MCF 10A (cell line): Measurements from ENCODE around the gene SNX27. TPM values are rescaled to one million over a fixed set of nuclear protein-coding genes. Genes with fewer than 3 reads are reported as not detected.

Source experiments
- Bru-seq: library from RNA; stranded (reverse); fragments of 400-500 nt; gene quantifications from one replicate; lab custom pipeline; 2021; lab: Mats Ljungman, UMichigan
- BruChase-seq, 2 experiments: library from RNA; stranded (reverse); fragments of 400-500 nt; gene quantifications; one replicate each; lab custom pipeline; 2021; lab: Mats Ljungman, UMichigan
- BruUV-seq: library from RNA; stranded (reverse); fragments of 400-500 nt; replicated peaks from 2 replicates; lab custom pipeline; 2021; lab: Mats Ljungman, UMichigan
- CTCF ChIA-PET: fragments of 300-600 bp; sonication (Branson Sonifier 250); formaldehyde crosslinking; extraction: SDS; loops from one replicate; lab custom pipeline; 2021; ENCODE audit warnings: antibody characterized with exemption, inconsistent platforms; lab: Yijun Ruan, JAX
- POLR2A ChIA-PET: fragments of 300-600, 350-650 bp; sonication (Branson Sonifier 250); formaldehyde crosslinking; extraction: SDS; loops from one replicate; lab custom pipeline; 2020; ENCODE audit warnings: antibody characterized with exemption, inconsistent platforms; lab: Yijun Ruan, JAX
- DNase-seq: peaks from one replicate; pipeline ENCODE4 v3.0.0-alpha.2; 2018; ENCODE audit not compliant: unreplicated experiment
- H3K27ac Mint-ChIP-seq: one replicate; pipeline ENCODE4 v1.8.0; 2022; ENCODE audit warnings: mild to moderate bottlenecking, low read depth, mixed read lengths; ENCODE audit not compliant: unreplicated experiment
- H3K27me3 Mint-ChIP-seq: one replicate; pipeline ENCODE4 v1.8.0; 2022; ENCODE audit warnings: mixed read lengths; ENCODE audit not compliant: insufficient read depth, unreplicated experiment
- H3K36me3 Mint-ChIP-seq: one replicate; pipeline ENCODE4 v1.8.0; 2022; ENCODE audit warnings: mild to moderate bottlenecking, moderate library complexity, mixed read lengths; ENCODE audit not compliant: insufficient read depth, unreplicated experiment
- H3K4me1 Mint-ChIP-seq: one replicate; pipeline ENCODE4 v1.8.0; 2022; ENCODE audit warnings: mixed read lengths; ENCODE audit not compliant: insufficient read depth, unreplicated experiment
- H3K4me3 Mint-ChIP-seq: one replicate; pipeline ENCODE4 v1.8.0; 2022; ENCODE audit warnings: mild to moderate bottlenecking, moderate library complexity, mixed read lengths; ENCODE audit not compliant: unreplicated experiment
- H3K9me3 Mint-ChIP-seq: one replicate; pipeline ENCODE4 v1.8.0; 2022; ENCODE audit warnings: mixed read lengths; ENCODE audit not compliant: unreplicated experiment
- CTCF ChIP-seq: fragments of 200-600 bp; IDR thresholded peaks from one replicate; pipeline ENCODE4 v1.8.0; 2022; ENCODE audit warnings: antibody characterized with exemption, mild to moderate bottlenecking; ENCODE audit not compliant: unreplicated experiment
- intact Hi-C: fragments of 100-400 bp; cut with micrococcal nuclease; formaldehyde crosslinking; loops from 2 replicates; pipeline ENCODE4 v1.14.1; 2022
- long read RNA-seq: library from polyadenylated mRNA; stranded (forward); transcript quantifications from one replicate; pipeline ENCODE4 v2.0.0, GENCODE V29; 2022
- total RNA-seq: library from RNA; stranded (reverse); gene quantifications from 2 replicates; pipeline ENCODE4 v1.2.3, GENCODE V29; 2022

Gene SNX27
- total RNA-seq (36.9 and 43.1 TPM in 2 replicates), Bru-seq, nascent RNA (percentile 76 among the genes with signal in this experiment), BruChase-seq, experiment 1, labeled RNA remaining after a 6-hour chase (percentile 89 among the genes with signal in this experiment), BruChase-seq, experiment 2, labeled RNA remaining after a 2-hour chase (percentile 85 among the genes with signal in this experiment)
- long read RNA-seq, full-length matches to known transcripts = 9 of 22 reads
- long read RNA-seq, partial matches to known transcripts = 0 of 22 reads
- long read RNA-seq, other reads (novel, unspliced or antisense) = 13 of 22 reads

DNA sequence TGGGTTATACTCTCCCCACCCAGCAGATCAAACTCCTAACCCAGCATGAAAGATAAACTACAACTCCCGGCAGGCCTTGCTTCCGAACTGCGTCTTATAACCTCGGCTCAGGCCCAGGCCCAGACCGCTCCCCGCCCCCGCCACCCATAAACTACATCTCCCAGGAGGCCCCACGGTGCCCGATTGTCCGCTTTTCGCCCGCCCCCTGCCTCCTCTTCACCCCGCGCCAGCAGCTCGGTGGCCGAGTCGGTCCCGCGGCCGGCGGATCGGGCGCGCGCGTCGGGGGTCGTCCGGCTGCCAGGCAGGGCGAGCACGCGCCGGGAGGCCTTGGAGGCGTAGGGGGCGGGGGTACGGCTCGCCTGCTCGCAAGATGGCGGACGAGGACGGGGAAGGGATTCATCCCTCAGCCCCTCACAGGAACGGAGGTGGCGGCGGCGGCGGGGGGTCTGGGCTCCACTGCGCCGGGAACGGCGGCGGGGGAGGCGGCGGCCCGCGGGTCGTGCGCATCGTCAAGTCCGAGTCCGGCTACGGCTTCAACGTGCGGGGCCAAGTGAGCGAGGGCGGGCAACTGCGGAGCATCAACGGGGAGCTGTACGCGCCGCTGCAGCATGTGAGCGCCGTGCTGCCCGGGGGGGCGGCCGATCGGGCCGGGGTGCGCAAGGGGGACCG, at the start of gene SNX27:
Gene SNX27 (plus strand): TSS at position 219 of the 669 bp plus-strand sequence. CDS start 152 bp downstream, at position 371.
- no TSS peak for BruUV-seq
- TF ChIP-seq CTCF = no peak
- Mint-ChIP-seq H3K36me3 (no peaks in the 10 kb centered on the region), H3K27me3 (no peaks in the 10 kb centered on the region), H3K4me1 (peaks cover 60% of the 10 kb centered on the region), H3K9me3 (no peaks in the 10 kb centered on the region), H3K4me3 (peak within 1 kb of the TSS; percentile 89), H3K27ac (peak within 1 kb of the TSS; percentile 88)
- peak; percentile 96 for DNase-seq
- ChIA-PET POLR2A (interaction anchor here (0.6 to 3.2 kb wide), 31 partner anchors 9 to 547 kb away, joined by 3 to 37 read pairs (median 4); partner anchors contain the start of genes CGN, MRPL9, TDRKH and TUFT1), CTCF (interaction anchor here (0.7 to 10.7 kb wide), 7 partner anchors 17 to 643 kb away, joined by 3 to 107 read pairs (median 4); no protein-coding TSS in a partner anchor)
- intact Hi-C loops = no loop called here

DNA sequence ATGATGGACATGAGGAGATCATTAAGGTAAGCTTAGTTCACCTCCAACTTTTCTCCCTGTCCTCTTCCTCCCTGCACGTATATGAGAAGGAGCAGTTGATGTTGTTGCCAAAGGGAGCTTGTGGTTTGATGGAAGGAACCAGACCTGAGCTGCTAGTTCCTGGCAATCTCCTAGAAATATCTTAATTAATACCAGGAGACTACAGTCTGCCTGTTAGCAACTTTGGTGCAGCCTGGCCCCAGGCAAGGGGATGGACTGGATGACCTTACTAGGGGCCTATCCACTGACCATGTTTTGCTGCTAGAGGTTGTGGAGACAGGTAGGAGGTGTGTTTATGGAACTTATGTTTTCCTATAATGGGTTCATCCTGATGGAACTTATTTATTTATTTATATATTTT, 49.2 kb upstream of the SNX27 start:
- Mint-ChIP-seq H3K27ac (peak overlapping the region; percentile 32), H3K4me3 (no peak overlapping the region), H3K4me1 (peaks cover 6% of the 10 kb centered on the region), H3K27me3 (no peaks in the 10 kb centered on the region), H3K36me3 (peaks cover 94% of the 10 kb centered on the region), H3K9me3 (no peaks in the 10 kb centered on the region)
- DNase-seq = no peak
- no TSS peak for BruUV-seq
- ChIA-PET CTCF (interaction anchor here (0.6 to 1.3 kb wide), 3 partner anchors 16 to 31 kb away, joined by 3 read pairs; no protein-coding TSS in a partner anchor), POLR2A (interaction anchor here (0.7 kb wide), 1 partner anchor 10 kb away, joined by 3 read pairs; no protein-coding TSS in a partner anchor)
- no peak for TF ChIP-seq CTCF
- intact Hi-C loops = no loop called here

GRCh38 chr1:151563376-151563775, 48.5 kb upstream of the SNX27 start:
- H3K36me3 Mint-ChIP-seq = peaks cover 94% of the 10 kb centered on the region
- CTCF ChIA-PET = interaction anchor here (0.6 to 1.3 kb wide), 4 partner anchors 9 to 30 kb away, joined by 3 read pairs; no protein-coding TSS in a partner anchor
- no peak overlapping the region for H3K4me3 Mint-ChIP-seq
- no peak for TF ChIP-seq CTCF
- BruUV-seq = no TSS peak
- H3K4me1 Mint-ChIP-seq = peaks cover 11% of the 10 kb centered on the region
- H3K9me3 Mint-ChIP-seq = no peaks in the 10 kb centered on the region
- H3K27ac Mint-ChIP-seq = no peak overlapping the region
- intact Hi-C loops = no loop called here
- no peak for DNase-seq
- POLR2A ChIA-PET = interaction anchor here (0.6 to 1.4 kb wide), 3 partner anchors 8 to 31 kb away, joined by 3 read pairs; no protein-coding TSS in a partner anchor
- no peaks in the 10 kb centered on the region for H3K27me3 Mint-ChIP-seq
